ENCODE data around the gene DCC. TPM values are rescaled to one million over a fixed set of nuclear protein-coding genes. Genes with fewer than 3 reads are reported as not detected.

The DCC gene
- total RNA-seq, 1 experiment from 2014 or later, result not detected

- H3K36me3 ChIP-seq (ENCODE audit: control insufficient read depth in 1 of 2, insufficient read depth in 2 of 2, low read length in 2 of 2), result no peaks in the 10 kb centered on the region
- H3K27me3 ChIP-seq (ENCODE audit: insufficient read depth, low read length), result no peaks in the 10 kb centered on the region
- no peak overlapping the region for H3K4me3 ChIP-seq (replicated peaks in 1 of 2; ENCODE audit: low read depth in 1 of 2, low read length in 2 of 2)
- H3K4me2 ChIP-seq (ENCODE audit: low read length), result no peak overlapping the region
- no peaks in the 10 kb centered on the region for H3K4me1 ChIP-seq (ENCODE audit: control insufficient read depth in 1 of 2, insufficient read depth in 2 of 2, low read length in 2 of 2)
- RAD21 ChIA-PET (ENCODE audit: low non-redundant PET in 1 of 2, low total read pairs in 2 of 2, uncharacterized antibody in 2 of 2, unreplicated experiment in 2 of 2), result no interaction called here
- TF ChIP-seq ZFX (IDR thresholded peaks at IDR 0.05), result no peak
- no peak for TF ChIP-seq SRF (IDR thresholded peaks at IDR 0.05; ENCODE audit: low read depth)
- no peak for TF ChIP-seq YY1 (IDR thresholded peaks at IDR 0.05; ENCODE audit: extremely low read depth, insufficient replicate concordance, low read depth, low read length)
- TF ChIP-seq EGR1 (IDR thresholded peaks at IDR 0.05; ENCODE audit: low read depth), result no peak
- no peak for TF ChIP-seq SIN3A (IDR thresholded peaks at IDR 0.05; ENCODE audit: low read depth)
- no peak for TF ChIP-seq ZNF274 (IDR thresholded peaks at IDR 0.05; ENCODE audit: low read depth, low read length)
- no peak for TF ChIP-seq ZBTB33 (IDR thresholded peaks at IDR 0.05; ENCODE audit: extremely low read depth, insufficient replicate concordance, low read length)
- TF ChIP-seq, protein P1, sequence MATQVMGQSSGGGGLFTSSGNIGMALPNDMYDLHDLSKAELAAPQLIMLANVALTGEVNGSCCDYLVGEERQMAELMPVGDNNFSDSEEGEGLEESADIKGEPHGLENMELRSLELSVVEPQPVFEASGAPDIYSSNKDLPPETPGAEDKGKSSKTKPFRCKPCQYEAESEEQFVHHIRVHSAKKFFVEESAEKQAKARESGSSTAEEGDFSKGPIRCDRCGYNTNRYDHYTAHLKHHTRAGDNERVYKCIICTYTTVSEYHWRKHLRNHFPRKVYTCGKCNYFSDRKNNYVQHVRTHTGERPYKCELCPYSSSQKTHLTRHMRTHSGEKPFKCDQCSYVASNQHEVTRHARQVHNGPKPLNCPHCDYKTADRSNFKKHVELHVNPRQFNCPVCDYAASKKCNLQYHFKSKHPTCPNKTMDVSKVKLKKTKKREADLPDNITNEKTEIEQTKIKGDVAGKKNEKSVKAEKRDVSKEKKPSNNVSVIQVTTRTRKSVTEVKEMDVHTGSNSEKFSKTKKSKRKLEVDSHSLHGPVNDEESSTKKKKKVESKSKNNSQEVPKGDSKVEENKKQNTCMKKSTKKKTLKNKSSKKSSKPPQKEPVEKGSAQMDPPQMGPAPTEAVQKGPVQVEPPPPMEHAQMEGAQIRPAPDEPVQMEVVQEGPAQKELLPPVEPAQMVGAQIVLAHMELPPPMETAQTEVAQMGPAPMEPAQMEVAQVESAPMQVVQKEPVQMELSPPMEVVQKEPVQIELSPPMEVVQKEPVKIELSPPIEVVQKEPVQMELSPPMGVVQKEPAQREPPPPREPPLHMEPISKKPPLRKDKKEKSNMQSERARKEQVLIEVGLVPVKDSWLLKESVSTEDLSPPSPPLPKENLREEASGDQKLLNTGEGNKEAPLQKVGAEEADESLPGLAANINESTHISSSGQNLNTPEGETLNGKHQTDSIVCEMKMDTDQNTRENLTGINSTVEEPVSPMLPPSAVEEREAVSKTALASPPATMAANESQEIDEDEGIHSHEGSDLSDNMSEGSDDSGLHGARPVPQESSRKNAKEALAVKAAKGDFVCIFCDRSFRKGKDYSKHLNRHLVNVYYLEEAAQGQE (IDR thresholded peaks at IDR 0.05; ENCODE audit: low read depth), result no peak
- no peaks in the 10 kb centered on the region for H3K79me2 ChIP-seq (ENCODE audit: insufficient read depth, low read length)
- POLR2A ChIA-PET, result no interaction called here
- BruUV-seq (replicated peaks), result no TSS peak
- H3K9me3 ChIP-seq (ENCODE audit: control insufficient read depth in 1 of 2, insufficient read depth in 1 of 2, low read depth in 1 of 2, low read length in 2 of 2), result peaks cover 6 to 25% of the 10 kb centered on the region in 2 experiments; a peak in 2 of 4 replicates
- H3K9ac ChIP-seq (ENCODE audit: low read length), result no peak overlapping the region
- no peak overlapping the region for H2AFZ ChIP-seq (ENCODE audit: low read depth, low read length, poor library complexity, severe bottlenecking)
- intact Hi-C loops (cut with micrococcal nuclease), result no loop called here
- no peak for DNase-seq (ENCODE audit: low read depth, low spot score)
- CTCF ChIA-PET, result no interaction called here
- H3K9me2 ChIP-seq (ENCODE audit: insufficient read depth), result no peaks in the 10 kb centered on the region
- no peaks in the 10 kb centered on the region for H4K20me1 ChIP-seq (ENCODE audit: insufficient read depth)
- ATAC-seq, result no peak
- H3K27ac ChIP-seq (ENCODE audit: low read depth, low read length), result no peak overlapping the region
These were observed 122.9 kb downstream of the DCC start for GRCh38 chr18:52462853-52463252.

Measured in HCT116 (cell line).